ENCODE measurements around the gene RHOG. TPM values are rescaled to one million over a fixed set of nuclear protein-coding genes. Genes with fewer than 3 reads are reported as not detected.

The RHOG gene
- total and polyA plus RNA-seq, 9 of the 15 experiments (the other 6 are each of a cell fraction or from before 2014, with no cell fraction given), result 22.6 to 162 (median 80.3) TPM

DNA sequence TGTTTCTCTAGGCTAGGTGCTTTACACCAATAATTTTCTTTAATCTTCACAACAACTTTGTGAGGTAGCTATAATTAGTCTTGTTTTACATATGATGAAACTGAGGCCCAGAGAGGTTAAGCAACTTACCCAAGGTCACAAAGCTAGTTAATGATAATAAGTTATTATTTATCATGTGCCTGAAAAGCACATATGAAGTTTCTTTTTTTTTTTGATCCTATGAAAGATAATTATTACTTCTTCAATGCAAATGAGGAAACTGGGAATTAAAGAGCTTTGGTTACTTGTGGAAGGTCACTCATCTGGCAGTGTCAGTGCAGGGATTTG lies 37.5 kb upstream of the RHOG start:
- no peak overlapping the region; a peak in 2 of 4 replicates for H3K9ac ChIP-seq (ENCODE audit: insufficient read depth in 1 of 2, low read depth in 2 of 2, low read length in 2 of 2)
- H4K20me1 ChIP-seq (replicated peaks; ENCODE audit: control insufficient read depth, insufficient read depth, low read length), result peaks cover 27% of the 10 kb centered on the region
- no peak overlapping the region for H3K4me3 ChIP-seq
- H3K36me3 ChIP-seq (ENCODE audit: control insufficient read depth, insufficient read depth, low read length), result no peaks in the 10 kb centered on the region
- peaks cover 13 to 57% of the 10 kb centered on the region in 2 experiments for H3K4me1 ChIP-seq (replicated peaks in 1 of 2; ENCODE audit: control insufficient read depth in 2 of 2, insufficient read depth in 2 of 2, low read length in 2 of 2)
- BruUV-seq (replicated peaks), result no TSS peak
- H2AFZ ChIP-seq (ENCODE audit: low read depth, low read length), result no peak overlapping the region
- ChIA-PET CTCF (ENCODE audit: low intra/inter-chr PET ratio) (no interaction called here), POLR2A (interaction anchor here (0.6 to 5.2 kb wide), 10 partner anchors 11 to 163 kb away, joined by 3 to 34 read pairs (median 6); partner anchors contain the start of gene STIM1)
- no peak for DNase-seq (ENCODE audit: extremely low read depth in 1 of 4, low spot score in 3 of 4)
- no peak for ATAC-seq
- no peaks in the 10 kb centered on the region for H3K9me3 ChIP-seq (replicated peaks; ENCODE audit: control insufficient read depth, insufficient read depth, low read depth, low read length)
- no peaks in the 10 kb centered on the region for H3K9me1 ChIP-seq (ENCODE audit: control insufficient read depth, insufficient read depth, low read length)
- H3K27me3 ChIP-seq (ENCODE audit: control insufficient read depth in 2 of 2, insufficient read depth in 2 of 2, low read length in 2 of 2), result no peaks in the 10 kb centered on the region
- intact Hi-C loops (cut with micrococcal nuclease) (loop anchor here (1.0 kb wide), 1 partner anchor 23 kb away; the partner anchor contains the start of gene STIM1), in situ Hi-C loops (cut with MboI) (no loop called here)
- FAIRE-seq, result no peak
- peak overlapping the region; percentile 66 for H3K4me2 ChIP-seq (ENCODE audit: insufficient read depth, low read length)
- H3K79me2 ChIP-seq (ENCODE audit: control insufficient read depth, insufficient read depth, low read length), result peaks cover 92% of the 10 kb centered on the region
- peak overlapping the region; percentile 57; the same call in 2 of the 3 replicates for H3K27ac ChIP-seq (ENCODE audit: extremely low read depth, low read depth, low read length)
- TF ChIP-seq, protein P1, sequence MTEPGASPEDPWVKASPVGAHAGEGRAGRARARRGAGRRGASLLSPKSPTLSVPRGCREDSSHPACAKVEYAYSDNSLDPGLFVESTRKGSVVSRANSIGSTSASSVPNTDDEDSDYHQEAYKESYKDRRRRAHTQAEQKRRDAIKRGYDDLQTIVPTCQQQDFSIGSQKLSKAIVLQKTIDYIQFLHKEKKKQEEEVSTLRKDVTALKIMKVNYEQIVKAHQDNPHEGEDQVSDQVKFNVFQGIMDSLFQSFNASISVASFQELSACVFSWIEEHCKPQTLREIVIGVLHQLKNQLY (CRISPR knock-in tag; conservative IDR thresholded peaks at IDR 0.05), result no peak
- TF ChIP-seq, protein P2, sequence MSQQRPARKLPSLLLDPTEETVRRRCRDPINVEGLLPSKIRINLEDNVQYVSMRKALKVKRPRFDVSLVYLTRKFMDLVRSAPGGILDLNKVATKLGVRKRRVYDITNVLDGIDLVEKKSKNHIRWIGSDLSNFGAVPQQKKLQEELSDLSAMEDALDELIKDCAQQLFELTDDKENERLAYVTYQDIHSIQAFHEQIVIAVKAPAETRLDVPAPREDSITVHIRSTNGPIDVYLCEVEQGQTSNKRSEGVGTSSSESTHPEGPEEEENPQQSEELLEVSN (IDR thresholded peaks at IDR 0.05; ENCODE audit: borderline replicate concordance in 1 of 2, extremely low read depth in 1 of 2, insufficient read depth in 1 of 2, insufficient read length in 1 of 2, low read depth in 1 of 2, low read length in 1 of 2, poor library complexity in 1 of 2, severe bottlenecking in 1 of 2), result no peak
- no peak for TF ChIP-seq GTF2E2 (tag; IDR thresholded peaks at IDR 0.05)
- TF ChIP-seq, protein P3, sequence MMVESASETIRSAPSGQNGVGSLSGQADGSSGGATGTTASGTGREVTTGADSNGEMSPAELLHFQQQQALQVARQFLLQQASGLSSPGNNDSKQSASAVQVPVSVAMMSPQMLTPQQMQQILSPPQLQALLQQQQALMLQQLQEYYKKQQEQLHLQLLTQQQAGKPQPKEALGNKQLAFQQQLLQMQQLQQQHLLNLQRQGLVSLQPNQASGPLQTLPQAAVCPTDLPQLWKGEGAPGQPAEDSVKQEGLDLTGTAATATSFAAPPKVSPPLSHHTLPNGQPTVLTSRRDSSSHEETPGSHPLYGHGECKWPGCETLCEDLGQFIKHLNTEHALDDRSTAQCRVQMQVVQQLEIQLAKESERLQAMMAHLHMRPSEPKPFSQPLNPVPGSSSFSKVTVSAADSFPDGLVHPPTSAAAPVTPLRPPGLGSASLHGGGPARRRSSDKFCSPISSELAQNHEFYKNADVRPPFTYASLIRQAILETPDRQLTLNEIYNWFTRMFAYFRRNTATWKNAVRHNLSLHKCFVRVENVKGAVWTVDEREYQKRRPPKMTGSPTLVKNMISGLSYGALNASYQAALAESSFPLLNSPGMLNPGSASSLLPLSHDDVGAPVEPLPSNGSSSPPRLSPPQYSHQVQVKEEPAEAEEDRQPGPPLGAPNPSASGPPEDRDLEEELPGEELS (CRISPR knock-in tag; IDR thresholded peaks at IDR 0.05; ENCODE audit: borderline replicate concordance), result no peak
- 0 out of 4 replicates have a peak, but pooled peaks of 1 of the 2 experiments have one; percentile 33 for TF ChIP-seq RCOR1 (IDR thresholded peaks at IDR 0.05; ENCODE audit: borderline replicate concordance in 1 of 2, low read depth in 2 of 2, low read length in 2 of 2)
- TF ChIP-seq, protein P4, sequence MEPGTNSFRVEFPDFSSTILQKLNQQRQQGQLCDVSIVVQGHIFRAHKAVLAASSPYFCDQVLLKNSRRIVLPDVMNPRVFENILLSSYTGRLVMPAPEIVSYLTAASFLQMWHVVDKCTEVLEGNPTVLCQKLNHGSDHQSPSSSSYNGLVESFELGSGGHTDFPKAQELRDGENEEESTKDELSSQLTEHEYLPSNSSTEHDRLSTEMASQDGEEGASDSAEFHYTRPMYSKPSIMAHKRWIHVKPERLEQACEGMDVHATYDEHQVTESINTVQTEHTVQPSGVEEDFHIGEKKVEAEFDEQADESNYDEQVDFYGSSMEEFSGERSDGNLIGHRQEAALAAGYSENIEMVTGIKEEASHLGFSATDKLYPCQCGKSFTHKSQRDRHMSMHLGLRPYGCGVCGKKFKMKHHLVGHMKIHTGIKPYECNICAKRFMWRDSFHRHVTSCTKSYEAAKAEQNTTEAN (CRISPR knock-in tag; IDR thresholded peaks at IDR 0.05), result no peak
- no peak for TF ChIP-seq SREBF2 (CRISPR knock-in tag; IDR thresholded peaks at IDR 0.05)
- no peak for TF ChIP-seq NCOA2 (IDR thresholded peaks at IDR 0.05; ENCODE audit: partially characterized antibody in 2 of 2)
- TF ChIP-seq, protein P5, sequence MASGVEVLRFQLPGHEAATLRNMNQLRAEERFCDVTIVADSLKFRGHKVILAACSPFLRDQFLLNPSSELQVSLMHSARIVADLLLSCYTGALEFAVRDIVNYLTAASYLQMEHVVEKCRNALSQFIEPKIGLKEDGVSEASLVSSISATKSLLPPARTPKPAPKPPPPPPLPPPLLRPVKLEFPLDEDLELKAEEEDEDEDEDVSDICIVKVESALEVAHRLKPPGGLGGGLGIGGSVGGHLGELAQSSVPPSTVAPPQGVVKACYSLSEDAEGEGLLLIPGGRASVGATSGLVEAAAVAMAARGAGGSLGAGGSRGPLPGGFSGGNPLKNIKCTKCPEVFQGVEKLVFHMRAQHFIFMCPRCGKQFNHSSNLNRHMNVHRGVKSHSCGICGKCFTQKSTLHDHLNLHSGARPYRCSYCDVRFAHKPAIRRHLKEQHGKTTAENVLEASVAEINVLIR (CRISPR knock-in tag; IDR thresholded peaks at IDR 0.05), result no peak
- TF ChIP-seq ADNP (tag; IDR thresholded peaks at IDR 0.05), result peak; percentile 53; the same call in 1 of the 2 replicates
- TF ChIP-seq KDM1A (IDR thresholded peaks at IDR 0.05), result peak in 1 of 2 experiments; percentile 31; a peak in 2 of 4 replicates
- no peak for TF ChIP-seq ZKSCAN8 (CRISPR knock-in tag; IDR thresholded peaks at IDR 0.05)

All from K562 (cell line).